SU-DHL-6 (cell line): ENCODE measurements around the gene TIAM2.

Source experiments
- EZH2phosphoT487 ChIP-seq: fragments of 200-600 bp; sonication (generic), shearing (Covaris generic); conservative IDR thresholded peaks from 2 replicates; pipeline ENCODE4 v1.6.1; 2018; ENCODE audit warnings: mild to moderate bottlenecking, antibody characterized with exemption, low read length, moderate library complexity, mixed read lengths
- TF ChIP-seq, protein P1 (sequence below): fragments of 200-600 bp; sonication (generic); IDR thresholded peaks from one replicate; pipeline ENCODE4 v1.5.1; 2017; ENCODE audit warnings: antibody characterized with exemption, mild to moderate bottlenecking, low read length, moderate library complexity; ENCODE audit not compliant: insufficient read depth, poor library complexity, severe bottlenecking

- TF ChIP-seq, protein P1, sequence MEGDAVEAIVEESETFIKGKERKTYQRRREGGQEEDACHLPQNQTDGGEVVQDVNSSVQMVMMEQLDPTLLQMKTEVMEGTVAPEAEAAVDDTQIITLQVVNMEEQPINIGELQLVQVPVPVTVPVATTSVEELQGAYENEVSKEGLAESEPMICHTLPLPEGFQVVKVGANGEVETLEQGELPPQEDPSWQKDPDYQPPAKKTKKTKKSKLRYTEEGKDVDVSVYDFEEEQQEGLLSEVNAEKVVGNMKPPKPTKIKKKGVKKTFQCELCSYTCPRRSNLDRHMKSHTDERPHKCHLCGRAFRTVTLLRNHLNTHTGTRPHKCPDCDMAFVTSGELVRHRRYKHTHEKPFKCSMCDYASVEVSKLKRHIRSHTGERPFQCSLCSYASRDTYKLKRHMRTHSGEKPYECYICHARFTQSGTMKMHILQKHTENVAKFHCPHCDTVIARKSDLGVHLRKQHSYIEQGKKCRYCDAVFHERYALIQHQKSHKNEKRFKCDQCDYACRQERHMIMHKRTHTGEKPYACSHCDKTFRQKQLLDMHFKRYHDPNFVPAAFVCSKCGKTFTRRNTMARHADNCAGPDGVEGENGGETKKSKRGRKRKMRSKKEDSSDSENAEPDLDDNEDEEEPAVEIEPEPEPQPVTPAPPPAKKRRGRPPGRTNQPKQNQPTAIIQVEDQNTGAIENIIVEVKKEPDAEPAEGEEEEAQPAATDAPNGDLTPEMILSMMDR = no peak
- no peak for TF ChIP-seq EZH2phosphoT487
Measured at GRCh38 chr6:155108070-155108820, 113.1 kb downstream of the TIAM2 start.
